Lower leg skin (tissue), 3 donors: ENCODE data around the gene SIAH3.

ENCODE experiments used
- POLR2A ChIP-seq, 2 donors: fragments of 450-650 bp; IDR thresholded peaks; one replicate each; pipeline ENCODE4 v1.6.1; 2016 to 2017; ENCODE audit warnings: antibody characterized with exemption in 2 of 2, mild to moderate bottlenecking in 1 of 2, moderate library complexity in 1 of 2
- TF ChIP-seq, protein P1 (sequence below), 3 donors: fragments of 450-650 bp; IDR thresholded peaks; one replicate each; pipeline ENCODE4 v1.5.1; 2016; ENCODE audit warnings: antibody characterized with exemption in 3 of 3, mild to moderate bottlenecking in 3 of 3, moderate library complexity in 2 of 3

DNA sequence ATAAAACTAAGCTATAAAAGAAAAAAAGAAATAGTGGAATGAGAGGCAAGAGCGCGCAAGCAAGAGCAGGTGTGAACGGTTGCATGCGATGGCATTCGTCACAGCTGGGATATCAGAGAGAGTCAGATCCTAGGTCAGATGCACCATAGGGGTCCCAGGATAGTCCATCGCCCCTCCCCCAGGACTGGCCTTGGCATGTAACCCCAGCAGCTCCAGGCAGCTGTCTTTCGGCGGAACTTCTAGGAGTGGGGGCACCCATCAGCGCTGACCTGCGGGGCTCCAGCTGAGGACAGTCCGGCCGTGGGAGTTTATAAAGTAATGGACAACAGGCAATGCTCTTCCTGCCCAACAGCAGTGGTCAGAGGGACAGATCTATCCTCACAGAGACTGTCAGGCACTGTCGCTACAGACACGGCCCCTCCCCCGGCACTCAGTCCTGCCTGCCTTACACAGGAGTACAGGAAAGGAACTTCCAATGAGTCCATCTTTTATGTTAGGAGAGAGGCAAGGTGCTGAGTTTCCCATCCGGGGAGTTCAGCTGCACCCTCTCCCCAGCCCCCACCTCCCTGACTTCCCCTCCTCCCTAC, 1.4 kb downstream of the SIAH3 start:
- TF ChIP-seq, protein P1, sequence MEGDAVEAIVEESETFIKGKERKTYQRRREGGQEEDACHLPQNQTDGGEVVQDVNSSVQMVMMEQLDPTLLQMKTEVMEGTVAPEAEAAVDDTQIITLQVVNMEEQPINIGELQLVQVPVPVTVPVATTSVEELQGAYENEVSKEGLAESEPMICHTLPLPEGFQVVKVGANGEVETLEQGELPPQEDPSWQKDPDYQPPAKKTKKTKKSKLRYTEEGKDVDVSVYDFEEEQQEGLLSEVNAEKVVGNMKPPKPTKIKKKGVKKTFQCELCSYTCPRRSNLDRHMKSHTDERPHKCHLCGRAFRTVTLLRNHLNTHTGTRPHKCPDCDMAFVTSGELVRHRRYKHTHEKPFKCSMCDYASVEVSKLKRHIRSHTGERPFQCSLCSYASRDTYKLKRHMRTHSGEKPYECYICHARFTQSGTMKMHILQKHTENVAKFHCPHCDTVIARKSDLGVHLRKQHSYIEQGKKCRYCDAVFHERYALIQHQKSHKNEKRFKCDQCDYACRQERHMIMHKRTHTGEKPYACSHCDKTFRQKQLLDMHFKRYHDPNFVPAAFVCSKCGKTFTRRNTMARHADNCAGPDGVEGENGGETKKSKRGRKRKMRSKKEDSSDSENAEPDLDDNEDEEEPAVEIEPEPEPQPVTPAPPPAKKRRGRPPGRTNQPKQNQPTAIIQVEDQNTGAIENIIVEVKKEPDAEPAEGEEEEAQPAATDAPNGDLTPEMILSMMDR (IDR thresholded peaks at IDR 0.05) = no peak
- TF ChIP-seq POLR2A (IDR thresholded peaks at IDR 0.05) = no peak
